Measurements from ENCODE around the gene PVALEF.

Gene PVALEF

GRCh38 chr17:81198826-81199481 is 33.6 kb downstream of the PVALEF start:
- FAIRE-seq: no peak

- FAIRE-seq: no peak
Observed at GRCh38 chr17:81199482-81199830, 34.1 kb downstream of the PVALEF start.

- no peak for FAIRE-seq
Observed at GRCh38 chr17:81200201-81200600, 34.9 kb downstream of the PVALEF start.

- FAIRE-seq: peak; percentile 56
Observed at GRCh38 chr17:81200695-81201580, 35.6 kb downstream of the PVALEF start.

- no peak for FAIRE-seq
Observed at GRCh38 chr17:81202318-81202717, 37.0 kb downstream of the PVALEF start.

GRCh38 chr17:81203136-81203535 is 37.8 kb downstream of the PVALEF start:
- FAIRE-seq: no peak

- FAIRE-seq: no peak
Observed at GRCh38 chr17:81204578-81204977, 39.3 kb downstream of the PVALEF start.

- FAIRE-seq: no peak
Observed at GRCh38 chr17:81206166-81206565, 40.9 kb downstream of the PVALEF start.

- FAIRE-seq: no peak
Observed at GRCh38 chr17:81206657-81207056, 41.4 kb downstream of the PVALEF start.

- no peak for FAIRE-seq
Observed at GRCh38 chr17:81207610-81208581, 42.6 kb downstream of the PVALEF start.

- FAIRE-seq: no peak
Observed at GRCh38 chr17:81208651-81209050, 43.3 kb downstream of the PVALEF start.

GRCh38 chr17:81209141-81209540 is 43.8 kb downstream of the PVALEF start:
- no peak for FAIRE-seq

- no peak for FAIRE-seq
Observed at GRCh38 chr17:81210466-81210865, 45.2 kb downstream of the PVALEF start.

GRCh38 chr17:81210868-81211267 is 45.6 kb downstream of the PVALEF start:
- FAIRE-seq: no peak

- FAIRE-seq: no peak
Observed at GRCh38 chr17:81212365-81212764, 47.1 kb downstream of the PVALEF start.

- FAIRE-seq: no peak
Observed at GRCh38 chr17:81213978-81214377, 48.7 kb downstream of the PVALEF start.

GRCh38 chr17:81217491-81217890 is 52.2 kb downstream of the PVALEF start:
- no peak for FAIRE-seq

GRCh38 chr17:81218459-81218858 is 53.2 kb downstream of the PVALEF start:
- FAIRE-seq: no peak

- no peak for FAIRE-seq
Observed at GRCh38 chr17:81218991-81219390, 53.7 kb downstream of the PVALEF start.

GRCh38 chr17:81219476-81220180 is 54.3 kb downstream of the PVALEF start:
- FAIRE-seq: no peak

- FAIRE-seq: no peak
Observed at GRCh38 chr17:81221371-81221841, 56.1 kb downstream of the PVALEF start.
